Dendritic cell treated with granulocyte-macrophage colony-stimulating factor and Interleukin-4, amounts not matched to agents 40 ng/mL and 50 ng/mL, for 4 days (primary cell): ENCODE data around the gene CCL22.

ENCODE experiments used
- H3K27ac Mint-ChIP-seq: one replicate; pipeline ENCODE4 v1.8.0; 2022; ENCODE audit warnings: mild to moderate bottlenecking, mixed read lengths
- H3K27me3 Mint-ChIP-seq: one replicate; pipeline ENCODE4 v1.8.0; 2022; ENCODE audit warnings: mild to moderate bottlenecking, mixed read lengths
- H3K36me3 Mint-ChIP-seq: one replicate; pipeline ENCODE4 v1.8.0; 2022; ENCODE audit warnings: low read depth, mixed read lengths
- H3K4me1 Mint-ChIP-seq: one replicate; pipeline ENCODE4 v1.8.0; 2022; ENCODE audit warnings: low read depth, mixed read lengths
- H3K4me3 Mint-ChIP-seq: one replicate; pipeline ENCODE4 v1.8.0; 2022; ENCODE audit warnings: mild to moderate bottlenecking, moderate library complexity, mixed read lengths
- H3K9me3 Mint-ChIP-seq: one replicate; pipeline ENCODE4 v1.8.0; 2022; ENCODE audit warnings: mixed read lengths
- intact Hi-C: fragments of 100-400 bp; cut with micrococcal nuclease; formaldehyde crosslinking; loops from one replicate; pipeline ENCODE4 v1.15.0; 2022

The CCL22 gene

DNA sequence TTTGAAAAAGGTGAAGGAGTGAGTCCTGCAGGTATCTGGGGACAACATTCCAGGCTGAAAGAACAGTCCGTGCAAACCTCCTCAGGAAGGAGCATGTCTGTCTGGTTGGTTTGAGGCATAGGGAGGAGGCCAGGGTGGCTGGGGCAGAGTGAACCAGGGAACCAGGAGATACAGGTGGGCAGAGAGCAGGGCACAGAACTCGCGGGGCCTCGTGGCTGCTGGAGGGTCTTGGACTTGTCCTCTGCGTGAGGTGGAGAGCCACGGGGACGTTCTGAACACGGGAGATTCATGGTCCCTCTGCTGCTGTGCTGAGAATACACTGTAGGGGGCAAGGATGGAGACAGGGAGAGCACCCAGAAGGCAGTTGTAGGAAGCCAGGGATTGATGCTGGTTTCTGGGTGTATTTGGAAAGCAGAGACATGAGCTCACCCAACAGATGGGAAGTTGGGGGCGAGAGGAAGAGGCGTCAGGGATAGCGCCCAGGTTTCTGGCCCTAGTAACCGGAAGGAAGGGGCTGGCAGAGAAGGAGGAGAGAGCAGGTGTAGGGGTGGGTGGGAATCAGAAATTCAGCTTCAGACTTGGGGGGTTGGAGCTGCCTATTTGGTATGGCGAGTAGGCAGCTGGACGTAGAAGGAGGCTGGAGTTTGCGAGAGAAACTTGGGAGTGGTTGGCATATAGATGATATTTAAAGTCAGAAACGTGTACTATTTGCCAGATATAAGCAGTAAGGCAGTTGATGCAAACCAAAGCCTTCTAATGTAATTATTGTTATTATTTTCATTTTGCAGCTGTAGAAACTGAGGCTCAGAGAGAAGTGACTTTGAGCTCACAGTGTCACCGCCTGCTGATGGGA is 45.6 kb downstream of the CCL22 start, which contains the start of gene CCL17:
Gene CCL17 (plus strand): TSS at position 803 of the 853 bp plus-strand sequence. CDS start 9,166 bp downstream, outside the sequence.
- H3K36me3 Mint-ChIP-seq, result no peaks in the 10 kb centered on the region
- H3K27ac Mint-ChIP-seq, result peak within 1 kb of the TSS; percentile 0
- intact Hi-C loops, result no loop called here
- no peaks in the 10 kb centered on the region for H3K9me3 Mint-ChIP-seq
- no peak within 1 kb of the TSS for H3K4me3 Mint-ChIP-seq
- peaks cover 28% of the 10 kb centered on the region for H3K27me3 Mint-ChIP-seq
- peaks cover 23% of the 10 kb centered on the region for H3K4me1 Mint-ChIP-seq

- peak overlapping the region; percentile 0 for H3K27ac Mint-ChIP-seq
- no peaks in the 10 kb centered on the region for H3K9me3 Mint-ChIP-seq
- peaks cover 32% of the 10 kb centered on the region for H3K4me1 Mint-ChIP-seq
- H3K27me3 Mint-ChIP-seq, result peaks cover 29% of the 10 kb centered on the region
- intact Hi-C loops, result no loop called here
- H3K36me3 Mint-ChIP-seq, result no peaks in the 10 kb centered on the region
- no peak overlapping the region for H3K4me3 Mint-ChIP-seq
These were observed 46.5 kb downstream of the CCL22 start for GRCh38 chr16:57405097-57405496.

DNA sequence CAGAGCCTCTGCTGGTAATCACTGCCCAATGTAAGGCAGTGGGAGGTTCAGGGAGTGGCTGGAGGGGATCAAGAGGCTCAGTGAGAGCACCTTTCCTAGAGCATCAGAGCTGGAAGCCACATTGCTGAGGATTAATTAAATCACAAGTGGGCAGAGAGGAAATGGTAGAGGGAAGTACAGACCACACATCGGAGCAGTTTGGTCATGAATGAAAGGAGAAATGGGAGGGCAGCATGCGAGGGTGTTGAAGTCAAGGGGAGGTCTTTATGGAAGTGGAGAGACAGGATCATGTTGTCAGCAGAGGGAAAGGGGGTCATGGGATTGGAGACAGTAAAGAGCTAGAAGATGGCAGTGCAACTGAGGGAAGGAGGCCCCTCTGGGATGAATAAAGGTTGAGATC is 48.3 kb downstream of the CCL22 start:
- intact Hi-C loops, result no loop called here
- Mint-ChIP-seq H3K36me3 (no peaks in the 10 kb centered on the region), H3K4me1 (peaks cover 45% of the 10 kb centered on the region), H3K27ac (no peak overlapping the region), H3K27me3 (peaks cover 31% of the 10 kb centered on the region), H3K4me3 (no peak overlapping the region), H3K9me3 (no peaks in the 10 kb centered on the region)

DNA sequence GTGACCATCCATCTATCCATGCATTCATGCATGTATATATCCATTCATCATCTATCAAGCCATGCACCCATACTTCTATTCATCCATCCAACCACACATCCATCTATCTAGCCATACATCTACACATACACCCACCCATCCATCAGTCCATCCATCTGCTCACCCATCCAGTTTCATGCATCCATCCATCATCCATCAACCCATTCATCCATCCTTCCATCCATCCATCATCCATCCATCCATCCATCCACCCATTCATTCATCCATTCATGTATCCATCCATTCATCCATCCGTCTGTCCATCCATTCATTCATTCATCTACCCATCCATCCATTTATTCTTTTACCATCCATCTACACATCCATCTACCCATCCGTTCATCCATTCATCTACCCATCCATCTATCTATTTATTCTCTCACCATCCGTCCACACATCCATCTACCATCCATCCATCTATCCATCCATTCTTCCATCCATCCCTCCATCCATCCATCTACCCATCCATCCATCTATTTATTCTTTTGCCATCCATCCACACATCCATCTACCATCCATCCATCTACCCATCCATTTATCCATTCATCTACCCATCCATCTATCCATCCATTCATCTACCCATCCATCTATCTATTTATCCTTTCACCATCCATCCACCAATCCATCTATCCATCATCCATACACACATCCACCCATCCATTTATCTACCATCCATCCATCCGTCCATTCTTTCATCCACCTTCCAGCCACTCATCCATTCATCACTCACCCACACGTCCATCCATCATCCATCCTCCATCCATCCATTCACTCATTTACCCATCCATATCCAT is 49.2 kb downstream of the CCL22 start:
- H3K9me3 Mint-ChIP-seq, result no peaks in the 10 kb centered on the region
- no peak overlapping the region for H3K27ac Mint-ChIP-seq
- H3K27me3 Mint-ChIP-seq, result peaks cover 30% of the 10 kb centered on the region
- H3K4me1 Mint-ChIP-seq, result peaks cover 47% of the 10 kb centered on the region
- H3K4me3 Mint-ChIP-seq, result no peak overlapping the region
- intact Hi-C loops, result no loop called here
- H3K36me3 Mint-ChIP-seq, result no peaks in the 10 kb centered on the region

- peak overlapping the region; percentile 43 for H3K27ac Mint-ChIP-seq
- intact Hi-C loops, result no loop called here
- no peak overlapping the region for H3K4me3 Mint-ChIP-seq
- H3K4me1 Mint-ChIP-seq, result peaks cover 56% of the 10 kb centered on the region
- peaks cover 32% of the 10 kb centered on the region for H3K27me3 Mint-ChIP-seq
- H3K36me3 Mint-ChIP-seq, result no peaks in the 10 kb centered on the region
- no peaks in the 10 kb centered on the region for H3K9me3 Mint-ChIP-seq
These were observed 50.5 kb downstream of the CCL22 start for GRCh38 chr16:57409065-57409464.

DNA sequence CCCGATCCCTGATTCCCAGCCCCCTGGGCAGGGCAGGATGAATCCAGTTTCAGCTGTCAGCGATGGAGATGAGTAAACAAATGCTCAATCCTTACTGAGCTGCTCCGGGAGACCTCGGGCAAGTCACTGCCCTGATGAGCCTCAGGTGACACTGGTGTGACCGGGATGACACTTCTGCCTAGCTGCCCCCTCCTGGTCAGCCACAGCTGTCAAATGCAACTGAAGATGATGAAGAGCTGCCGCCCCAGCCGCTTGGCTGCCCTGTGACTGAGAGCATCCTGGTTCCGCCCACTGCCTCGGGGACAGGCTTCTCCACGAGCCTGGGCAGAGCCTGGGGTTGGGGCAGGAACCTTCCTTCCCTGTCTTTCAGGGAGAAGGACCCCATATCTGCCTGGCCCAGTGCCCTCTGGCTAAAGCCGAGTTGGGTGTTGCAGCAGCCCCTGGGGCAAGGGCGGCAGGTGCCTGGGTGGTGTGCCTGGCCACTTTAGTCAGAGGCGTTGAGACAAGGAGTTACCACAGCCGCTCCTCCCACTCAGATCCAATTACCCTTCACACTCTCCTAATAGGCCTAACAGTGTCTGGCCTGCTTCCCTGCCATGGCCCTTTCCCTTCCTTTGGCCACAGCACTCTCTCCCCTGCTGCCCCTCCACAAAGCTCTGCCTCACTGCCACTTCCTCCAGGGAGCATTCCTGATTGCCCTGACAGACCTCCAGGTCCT is 51.4 kb downstream of the CCL22 start:
- intact Hi-C loops, result no loop called here
- H3K27me3 Mint-ChIP-seq, result peaks cover 27% of the 10 kb centered on the region
- H3K4me3 Mint-ChIP-seq, result no peak overlapping the region
- H3K9me3 Mint-ChIP-seq, result no peaks in the 10 kb centered on the region
- peaks cover 58% of the 10 kb centered on the region for H3K4me1 Mint-ChIP-seq
- H3K27ac Mint-ChIP-seq, result peak overlapping the region; percentile 76
- H3K36me3 Mint-ChIP-seq, result peaks cover 6% of the 10 kb centered on the region

DNA sequence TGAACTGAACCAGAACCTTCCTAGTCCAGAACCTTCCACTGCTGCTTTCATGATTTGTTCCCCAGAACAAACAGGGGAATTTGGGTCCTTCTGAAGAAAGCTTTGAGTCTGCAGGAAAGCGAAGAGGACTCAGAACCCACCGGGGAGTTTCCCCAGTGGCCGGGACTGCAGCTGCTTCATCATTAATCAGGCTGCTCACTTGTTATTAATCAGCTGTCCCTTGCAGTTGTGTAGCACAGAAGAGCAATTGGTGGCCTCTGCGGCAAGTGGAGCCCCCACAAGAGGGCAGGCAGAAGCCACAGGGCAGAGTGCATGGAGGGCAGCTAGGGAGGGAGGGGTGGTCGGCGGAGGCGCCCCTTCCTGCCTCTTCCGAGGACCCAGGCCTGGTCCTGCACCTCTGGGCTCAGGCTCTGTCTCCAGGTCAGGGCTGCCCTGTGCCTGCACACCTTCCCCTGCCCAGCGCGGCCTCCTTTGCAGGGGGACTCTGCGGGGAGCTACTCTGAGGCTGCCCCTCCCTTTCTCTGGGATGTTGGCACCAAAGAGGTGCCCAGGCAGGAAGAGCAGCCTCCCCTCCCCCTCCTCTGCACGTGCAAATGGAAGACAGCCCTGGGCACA is 52.9 kb downstream of the CCL22 start:
- Mint-ChIP-seq H3K36me3 (peaks cover 8% of the 10 kb centered on the region), H3K4me3 (no peak overlapping the region), H3K27me3 (peaks cover 30% of the 10 kb centered on the region), H3K9me3 (no peaks in the 10 kb centered on the region), H3K27ac (peak overlapping the region; percentile 76), H3K4me1 (peaks cover 65% of the 10 kb centered on the region)
- intact Hi-C loops, result no loop called here

- H3K9me3 Mint-ChIP-seq, result no peaks in the 10 kb centered on the region
- peaks cover 74% of the 10 kb centered on the region for H3K4me1 Mint-ChIP-seq
- peaks cover 8% of the 10 kb centered on the region for H3K36me3 Mint-ChIP-seq
- intact Hi-C loops, result no loop called here
- H3K27me3 Mint-ChIP-seq, result peaks cover 32% of the 10 kb centered on the region
- no peak overlapping the region for H3K4me3 Mint-ChIP-seq
- no peak overlapping the region for H3K27ac Mint-ChIP-seq
These were observed 54.0 kb downstream of the CCL22 start for GRCh38 chr16:57412584-57412983.

DNA sequence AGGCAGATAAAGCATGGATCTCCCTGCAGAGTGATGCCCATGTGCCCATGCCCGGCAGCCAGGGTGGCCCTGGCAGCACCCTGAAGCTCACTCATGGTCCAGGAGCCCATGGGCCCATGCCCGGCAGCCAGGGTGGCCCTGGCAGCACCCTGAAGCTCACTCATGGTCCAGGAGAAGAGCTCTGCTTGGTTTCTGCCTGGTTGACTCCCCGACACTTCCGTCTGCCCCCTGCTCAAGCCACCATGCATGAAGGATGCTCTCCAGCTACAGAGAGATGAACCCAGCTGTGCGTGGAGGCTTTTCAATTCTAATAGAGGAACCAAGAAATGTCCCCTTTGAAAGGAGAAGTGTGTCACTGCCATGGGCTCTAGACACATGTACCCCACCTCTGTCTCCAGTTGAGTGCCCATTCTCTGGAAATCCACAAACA is 54.7 kb downstream of the CCL22 start:
- Mint-ChIP-seq H3K27me3 (peaks cover 35% of the 10 kb centered on the region), H3K27ac (peak overlapping the region; percentile 75), H3K4me3 (no peak overlapping the region), H3K36me3 (peaks cover 8% of the 10 kb centered on the region), H3K4me1 (peaks cover 80% of the 10 kb centered on the region), H3K9me3 (no peaks in the 10 kb centered on the region)
- intact Hi-C loops, result no loop called here

DNA sequence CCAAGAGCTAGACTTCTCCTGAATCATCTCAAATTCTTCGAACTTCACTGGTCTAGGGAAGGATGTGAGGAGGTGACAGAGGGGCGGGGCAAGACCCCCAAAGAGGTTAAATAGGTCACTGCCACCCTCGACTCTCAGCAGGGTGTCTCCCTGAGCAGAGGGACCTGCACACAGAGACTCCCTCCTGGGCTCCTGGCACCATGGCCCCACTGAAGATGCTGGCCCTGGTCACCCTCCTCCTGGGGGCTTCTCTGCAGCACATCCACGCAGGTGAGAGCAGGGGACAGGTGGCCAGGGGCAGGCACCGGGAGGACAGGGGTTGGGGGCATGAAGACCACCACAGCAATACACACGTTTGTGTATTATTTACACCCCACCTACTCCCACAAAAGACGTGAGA is 55.1 kb downstream of the CCL22 start:
- Mint-ChIP-seq H3K9me3 (no peaks in the 10 kb centered on the region), H3K27ac (peak overlapping the region; percentile 75), H3K36me3 (peaks cover 8% of the 10 kb centered on the region), H3K4me1 (peaks cover 84% of the 10 kb centered on the region), H3K27me3 (peaks cover 37% of the 10 kb centered on the region), H3K4me3 (peak overlapping the region; percentile 66)
- intact Hi-C loops, result no loop called here
